NOMO-1 treated with dmso at 0.1 percent for 144 hours (cell line): ENCODE results near the gene NAXD.
A peak's percentile ranks its signal among the peaks of the same experiment; 100 is the strongest.
"Not testable (repeated sequence)": the region's sequence is repeated elsewhere in the genome, so short reads cannot be mapped to it uniquely, and the experiment has no call there.

Experiments
- DNase-seq: peaks from one replicate; lab custom pipeline; 2025; ENCODE audit not compliant: unreplicated experiment; lab: John Stamatoyannopoulos, UW

NAXD gene

GRCh38 chr13:110662777-110663443 lies 47.6 kb downstream of the NAXD start:
- DNase-seq = no peak

GRCh38 chr13:110663491-110663890 lies 48.1 kb downstream of the NAXD start:
- DNase-seq = no peak

- no peak for DNase-seq
Observed at GRCh38 chr13:110664041-110664440, 48.7 kb downstream of the NAXD start.

GRCh38 chr13:110664673-110665072 lies 49.3 kb downstream of the NAXD start:
- DNase-seq = no peak

GRCh38 chr13:110665491-110666254 lies 50.3 kb downstream of the NAXD start:
- peak; percentile 77 for DNase-seq

GRCh38 chr13:110666255-110666533 lies 50.8 kb downstream of the NAXD start:
- no peak for DNase-seq

- DNase-seq = no peak
Observed at GRCh38 chr13:110669036-110669435, 53.7 kb downstream of the NAXD start.

GRCh38 chr13:110669814-110670213 lies 54.5 kb downstream of the NAXD start:
- DNase-seq = not testable (repeated sequence)

- no peak for DNase-seq
Observed at GRCh38 chr13:110676595-110677587, 61.5 kb downstream of the NAXD start.

- DNase-seq = no peak
Observed at GRCh38 chr13:110677731-110678545, 62.6 kb downstream of the NAXD start.

- no peak for DNase-seq
Observed at GRCh38 chr13:110680852-110681251, 65.5 kb downstream of the NAXD start.

- DNase-seq = no peak
Observed at GRCh38 chr13:110681868-110682550, 66.7 kb downstream of the NAXD start.

GRCh38 chr13:110682746-110683145 lies 67.4 kb downstream of the NAXD start:
- DNase-seq = no peak

- no peak for DNase-seq
Observed at GRCh38 chr13:110683203-110683883, 68.0 kb downstream of the NAXD start.

- DNase-seq = no peak
Observed at GRCh38 chr13:110683921-110684320, 68.6 kb downstream of the NAXD start.

GRCh38 chr13:110684388-110685056 lies 69.2 kb downstream of the NAXD start:
- DNase-seq = no peak

GRCh38 chr13:110685305-110686020 lies 70.1 kb downstream of the NAXD start:
- no peak for DNase-seq

- no peak for DNase-seq
Observed at GRCh38 chr13:110687736-110688135, 72.4 kb downstream of the NAXD start.
